COR-L47 (cell line): ENCODE results near the gene LRRC3.
"Not testable (repeated sequence)": the region's sequence is repeated elsewhere in the genome, so short reads cannot be mapped to it uniquely, and the experiment has no call there.

Experiments used
- DNase-seq: peaks from one replicate; lab custom pipeline; 2025; lab: John Stamatoyannopoulos, UW

LRRC3 gene

DNA sequence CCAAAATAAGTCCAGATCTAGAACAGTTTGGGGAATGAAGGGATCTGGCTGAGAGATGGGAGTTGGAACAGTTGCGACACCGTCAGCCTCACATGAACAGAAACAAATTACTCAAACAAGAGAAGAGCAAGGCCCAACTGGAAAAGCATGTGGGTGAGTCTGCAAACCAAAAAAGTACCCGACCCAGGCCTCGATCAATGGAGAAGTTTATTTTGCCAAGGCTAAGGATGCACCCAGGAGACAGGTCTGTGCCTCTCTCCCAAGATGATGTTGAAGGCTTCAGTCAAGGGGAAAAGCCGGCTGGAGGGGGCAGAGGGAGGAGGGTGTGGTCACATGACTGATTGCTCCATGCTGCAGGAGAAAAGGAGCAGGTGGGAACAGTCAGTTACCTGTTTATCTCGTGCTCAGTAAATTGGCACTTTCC, 42.4 kb downstream of the LRRC3 start:
- DNase-seq = peak; percentile 74

DNA sequence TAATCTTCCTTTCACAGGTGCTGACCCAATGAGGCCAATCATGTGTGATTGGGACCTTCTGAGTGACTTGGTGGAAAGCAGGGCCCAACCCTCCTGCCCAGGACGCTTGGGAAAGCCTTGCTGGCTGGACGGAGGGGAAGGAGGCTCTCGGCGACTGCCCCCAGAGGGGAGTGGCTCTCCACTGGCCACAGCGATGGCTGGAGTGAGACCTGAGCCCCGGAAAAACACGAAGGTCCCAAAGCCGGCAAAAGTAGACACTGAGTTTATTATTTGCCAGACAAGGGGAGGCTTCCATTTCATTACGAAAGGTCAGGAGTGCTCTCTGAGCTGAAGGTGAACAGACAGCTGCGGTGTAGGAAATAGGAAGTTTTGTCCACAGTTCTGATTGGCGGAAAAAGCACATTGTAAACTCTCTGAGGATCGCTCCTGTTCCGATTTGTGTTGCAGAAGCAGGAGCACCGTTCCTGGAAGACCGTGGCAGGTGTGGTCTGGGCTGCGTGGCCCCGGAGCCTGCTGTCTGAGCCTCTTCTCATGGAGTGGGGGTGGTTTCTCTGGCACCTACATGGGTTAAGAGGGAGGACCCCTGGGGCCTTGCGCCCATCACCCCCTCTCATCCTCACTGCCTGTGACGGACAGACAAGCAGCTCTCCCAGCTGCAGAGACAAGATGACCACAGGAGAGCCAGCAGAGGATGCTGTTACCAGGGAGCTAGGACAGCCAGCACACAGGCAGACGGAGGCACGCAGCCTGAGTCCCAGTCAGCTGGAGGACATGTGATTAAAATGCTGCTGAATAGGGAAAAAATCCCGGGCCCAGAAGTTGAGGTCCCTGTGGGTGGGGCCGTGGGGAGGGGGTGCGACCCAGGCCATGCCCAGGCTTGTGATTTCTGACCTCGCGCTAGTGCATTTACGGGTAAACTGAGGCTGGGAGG, 43.2 kb downstream of the LRRC3 start:
- no peak for DNase-seq

- DNase-seq = peak; percentile 17
Measured at GRCh38 chr21:44499211-44499560, 43.9 kb downstream of the LRRC3 start.

GRCh38 chr21:44499631-44500030, 44.3 kb downstream of the LRRC3 start:
- DNase-seq = no peak

DNA sequence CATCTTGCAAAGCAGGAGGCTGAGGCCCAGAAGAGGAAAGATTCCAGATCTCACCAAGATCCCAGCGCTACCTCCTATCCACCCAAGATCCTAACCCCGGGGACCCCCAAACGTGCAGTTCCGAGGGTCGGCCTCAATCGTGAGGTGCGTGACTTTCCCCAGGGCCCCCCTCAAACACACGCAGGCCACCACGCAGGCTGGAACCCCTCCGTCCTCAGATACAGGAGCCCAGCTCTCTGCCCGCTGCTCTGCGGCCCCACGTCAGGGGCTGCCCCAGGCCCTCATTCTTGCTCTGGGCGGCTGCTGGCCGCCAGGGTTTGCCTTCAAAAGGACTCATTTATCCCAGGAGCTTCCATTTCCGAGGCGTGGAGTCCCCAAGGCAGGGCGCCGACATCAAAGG, 44.8 kb downstream of the LRRC3 start:
- no peak for DNase-seq

DNA sequence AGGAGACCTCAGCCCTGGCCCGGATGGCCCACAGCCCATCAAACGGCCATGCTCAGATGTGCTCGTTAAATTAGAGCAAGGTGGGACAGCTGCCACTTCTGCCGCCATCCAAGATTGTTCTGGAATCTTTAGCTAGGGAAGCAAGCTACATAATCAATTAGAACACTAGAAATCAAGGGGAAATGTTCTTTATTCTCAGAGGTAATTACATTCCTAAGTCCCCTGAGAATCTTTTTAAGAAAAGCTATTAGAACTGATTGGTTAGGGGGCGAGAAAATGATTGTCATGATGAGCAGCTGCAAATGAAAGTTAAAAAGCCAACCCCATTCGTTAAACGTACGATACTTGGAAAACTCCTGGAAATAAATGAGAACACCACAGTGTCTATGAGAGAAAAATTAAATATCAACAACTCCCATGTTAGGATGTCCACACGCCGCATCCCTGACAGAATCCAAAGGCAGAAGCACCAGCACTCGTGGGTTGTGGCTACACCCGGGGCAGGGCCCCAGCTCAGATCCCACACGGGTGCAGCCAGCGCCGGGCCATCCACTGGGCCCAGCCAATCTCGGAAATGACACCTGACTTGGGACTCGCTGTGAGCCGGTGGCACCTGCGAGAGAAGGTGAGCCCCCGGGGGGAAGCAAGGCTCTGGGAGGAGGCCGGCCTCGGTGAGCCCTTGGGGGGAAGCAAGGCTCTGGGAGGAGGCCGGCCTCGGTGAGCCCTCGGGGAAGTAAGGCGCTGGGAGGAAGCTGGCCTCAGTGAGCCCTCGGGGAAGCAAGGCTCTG, 47.1 kb downstream of the LRRC3 start:
- no peak for DNase-seq

DNA sequence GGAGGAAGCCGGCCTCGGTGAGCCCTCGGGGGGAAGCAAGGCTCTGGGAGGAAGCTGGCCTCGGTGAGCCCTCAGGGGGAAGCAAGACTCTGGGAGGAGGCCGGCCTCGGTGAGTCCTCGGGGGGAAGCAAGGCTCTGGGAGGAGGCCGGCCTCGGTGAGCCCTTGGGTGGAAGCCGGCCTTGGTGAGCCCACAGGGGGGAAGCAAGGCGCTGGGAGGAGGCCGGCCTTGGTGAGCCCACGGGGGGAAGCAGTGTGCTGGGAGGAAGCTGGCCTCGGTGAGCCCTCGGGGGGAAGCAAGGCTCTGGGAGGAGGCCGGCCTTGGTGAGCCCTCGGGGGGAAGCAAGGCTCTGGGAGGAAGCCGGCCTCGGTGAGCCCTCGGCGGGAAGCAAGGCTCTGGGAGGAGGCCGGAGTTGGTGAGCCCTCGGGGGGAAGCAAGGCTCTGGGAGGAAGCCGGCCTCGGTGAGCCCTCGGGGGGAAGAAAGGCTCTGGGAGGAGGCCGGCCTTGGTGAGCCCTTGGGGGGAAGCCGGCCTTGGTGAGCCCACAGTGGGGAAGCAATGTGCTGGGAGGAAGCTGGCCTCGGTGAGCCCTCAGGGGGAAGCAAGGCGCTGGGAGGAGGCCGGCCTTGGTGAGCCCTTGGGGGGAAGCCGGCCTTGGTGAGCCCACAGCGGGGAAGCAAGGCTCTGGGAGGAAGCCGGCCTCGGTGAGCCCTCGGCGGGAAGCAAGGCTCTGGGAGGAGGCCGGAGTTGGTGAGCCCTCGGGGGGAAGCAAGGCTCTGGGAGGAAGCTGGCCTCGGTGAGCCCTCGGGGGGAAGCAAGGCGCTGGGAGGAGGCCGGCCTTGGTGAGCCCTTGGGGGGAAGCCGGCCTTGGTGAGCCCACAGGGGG, 47.9 kb downstream of the LRRC3 start:
- DNase-seq = not testable (repeated sequence)

- no peak for DNase-seq
Measured at GRCh38 chr21:44503901-44504399, 48.6 kb downstream of the LRRC3 start.

- DNase-seq = no peak
Measured at GRCh38 chr21:44505673-44506278, 50.5 kb downstream of the LRRC3 start.

DNA sequence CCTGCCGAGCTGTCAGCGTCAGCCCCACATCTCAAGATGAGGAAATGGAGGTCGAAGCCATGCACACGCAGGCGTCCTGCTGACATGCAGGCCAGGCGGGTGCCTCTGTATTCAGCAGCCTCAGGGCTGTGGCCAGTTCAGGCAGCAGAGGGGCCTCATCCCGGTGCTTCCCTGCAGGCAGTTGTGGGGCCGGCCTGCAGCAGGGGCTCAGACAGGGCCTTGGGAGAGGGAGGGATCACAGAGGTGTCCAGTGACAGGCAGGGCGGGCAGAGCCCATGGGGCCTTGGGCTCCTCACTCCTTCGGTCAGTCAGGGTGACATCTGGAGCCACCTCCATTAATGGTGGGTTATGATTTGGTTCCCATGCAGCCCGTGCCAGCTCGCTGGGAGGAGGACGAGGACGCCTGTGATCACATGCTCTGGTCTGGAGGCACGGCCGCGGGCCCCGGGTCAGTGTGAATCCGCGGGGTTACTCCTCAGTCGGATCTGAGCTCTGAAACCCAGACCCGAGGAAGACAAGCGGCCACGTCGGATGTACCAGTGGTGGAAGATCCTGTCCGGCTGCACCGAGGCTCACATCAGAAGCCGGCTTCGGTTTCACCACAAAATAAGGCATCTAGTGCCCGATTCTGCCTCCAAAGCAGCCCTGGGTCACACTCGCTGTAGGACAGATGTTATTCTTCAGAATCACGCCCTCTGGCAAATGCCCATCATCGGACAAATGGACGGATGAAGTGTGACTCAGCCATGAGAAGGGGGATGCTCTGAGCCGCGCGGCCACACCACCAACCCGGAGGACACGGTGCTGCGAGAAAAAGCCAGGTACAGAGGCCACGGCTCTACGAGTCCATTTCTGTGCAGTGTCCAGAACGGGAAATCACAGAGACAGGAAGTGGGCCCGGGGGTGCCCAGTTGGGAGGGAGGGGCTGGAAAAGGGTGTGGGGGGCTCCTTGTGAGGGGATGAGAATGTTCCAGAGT, 51.3 kb downstream of the LRRC3 start:
- no peak for DNase-seq

- no peak for DNase-seq
Measured at GRCh38 chr21:44507673-44508425, 52.5 kb downstream of the LRRC3 start.

DNA sequence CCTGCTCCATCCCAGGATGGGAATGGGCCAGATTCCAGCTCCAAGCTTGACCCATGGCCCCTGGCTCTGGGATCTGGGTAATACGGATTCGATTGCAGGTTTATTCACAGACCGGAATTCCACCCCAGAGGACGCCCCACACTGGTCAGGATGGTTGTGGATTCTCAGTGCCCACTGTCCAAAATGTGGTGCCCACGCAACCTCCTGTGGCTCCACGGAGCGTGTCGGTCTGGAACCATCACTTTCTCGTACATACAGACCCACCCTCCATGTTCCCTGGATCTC, 53.1 kb downstream of the LRRC3 start:
- DNase-seq = no peak

- DNase-seq = no peak
Measured at GRCh38 chr21:44508711-44509445, 53.6 kb downstream of the LRRC3 start.

- DNase-seq = peak; percentile 89
Measured at GRCh38 chr21:44509539-44509938, 54.2 kb downstream of the LRRC3 start.

- DNase-seq = no peak
Measured at GRCh38 chr21:44510109-44510507, 54.8 kb downstream of the LRRC3 start.

DNA sequence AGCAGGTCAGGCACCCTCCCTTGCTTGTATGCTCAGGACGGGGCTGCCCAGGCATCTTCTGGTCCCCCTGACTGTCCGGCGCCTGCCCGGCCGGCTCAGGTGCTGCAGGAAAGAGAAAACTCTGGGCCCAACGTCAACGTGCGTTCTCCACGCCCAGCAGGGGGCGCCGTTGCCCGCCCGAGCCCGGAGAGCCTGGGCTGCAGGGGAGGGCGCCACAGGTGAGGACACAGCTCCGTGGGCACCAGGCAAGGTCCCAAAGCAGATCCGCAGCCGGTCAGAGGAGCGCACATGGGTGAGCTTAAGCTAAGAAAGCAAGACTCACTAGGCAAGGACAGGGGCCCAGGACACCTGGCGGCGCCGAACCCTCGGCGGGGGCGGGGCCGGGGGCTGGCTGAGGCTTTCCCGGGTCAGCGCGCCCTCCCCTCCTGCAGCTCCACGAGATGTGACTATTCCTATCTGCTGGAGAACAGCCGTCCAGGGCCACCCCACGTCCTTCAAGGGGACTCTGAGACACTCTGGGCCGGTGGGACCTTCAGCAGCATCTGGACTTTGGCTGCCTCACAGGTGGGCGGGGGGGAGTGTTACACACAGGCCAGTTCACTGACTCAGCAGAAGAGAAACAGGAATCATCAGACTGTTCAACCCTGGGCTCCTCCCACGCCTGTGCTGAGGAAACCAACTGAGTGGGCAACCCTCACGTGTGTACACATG, 55.4 kb downstream of the LRRC3 start:
- peak; percentile 63 for DNase-seq

DNA sequence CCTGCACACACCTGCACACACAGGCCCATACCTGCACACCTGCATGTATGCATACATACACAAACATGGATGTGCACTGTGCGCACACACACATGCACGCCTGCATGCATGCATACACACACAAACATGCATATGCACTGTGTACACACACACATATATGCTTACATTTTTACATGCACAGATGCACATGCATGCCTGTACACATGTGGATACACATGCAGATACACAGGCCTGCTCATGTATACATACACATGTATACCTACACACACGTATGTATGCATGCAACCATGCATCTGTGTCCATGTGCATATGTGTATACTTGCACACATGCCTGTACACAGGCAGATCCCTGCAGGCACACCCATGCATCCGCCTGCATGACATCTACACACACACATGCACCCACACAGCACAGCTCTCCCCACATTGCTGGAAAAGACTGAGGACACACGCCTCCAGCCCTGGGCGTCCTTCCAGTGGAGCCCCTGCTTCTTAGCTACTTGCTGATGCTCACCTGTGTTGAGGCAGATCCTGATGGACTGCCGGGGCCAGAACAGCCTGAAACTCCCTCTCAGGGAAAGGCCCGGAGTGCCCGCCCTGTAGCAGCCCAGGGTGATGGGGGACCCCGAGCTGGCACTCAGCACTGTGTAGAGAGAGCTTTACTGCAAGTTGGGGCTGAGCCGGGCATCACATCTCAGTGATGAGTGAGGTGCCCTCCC, 56.1 kb downstream of the LRRC3 start:
- no peak for DNase-seq
